K562 (cell line): ENCODE data around the gene CARD10. TPM values are rescaled to one million over a fixed set of nuclear protein-coding genes. Genes with fewer than 3 reads are reported as not detected.

ENCODE experiments used
- CBX8 ChIP-seq: fragments of 200-600 bp; sonication (generic); IDR thresholded peaks from 2 replicates; pipeline ENCODE4 v1.6.1; 2012; ENCODE audit warnings: borderline replicate concordance, mixed run types, low read depth, mild to moderate bottlenecking, moderate library complexity, mixed read lengths, low read length, control low read depth, inconsistent platforms; ENCODE audit not compliant: poor library complexity, severe bottlenecking; ENCODE audit errors: extremely low read depth
- GTF2A2 ChIP-seq: IDR thresholded peaks from 2 replicates; pipeline ENCODE4 v1.6.1; 2016; ENCODE audit warnings: mild to moderate bottlenecking, missing genetic modification characterization, missing compliant biosample characterization
- HOXB6 ChIP-seq: fragments of 250-450 bp; sonication (Bioruptor Pico); IDR thresholded peaks from 2 replicates; pipeline ENCODE4 v1.5.1; 2022; ENCODE audit warnings: mild to moderate bottlenecking, borderline replicate concordance
- KDM1A ChIP-seq, 2 experiments: fragments of 450-650 bp; IDR thresholded peaks; 2 replicates each; pipeline ENCODE4 v1.6.1; 2016; ENCODE audit warnings: mild to moderate bottlenecking in 2 of 2
- KLF1 ChIP-seq: fragments of 450-650 bp; IDR thresholded peaks from 2 replicates; pipeline ENCODE4 v1.6.1; 2016; ENCODE audit warnings: missing genetic modification characterization, missing compliant biosample characterization
- NRF1 ChIP-seq, 2 experiments: fragments of 450-650 bp; IDR thresholded peaks in 1 of 2; conservative IDR thresholded peaks in 1 of 2; 2 replicates each; pipeline ENCODE4 v1.6.1; 2014; ENCODE audit warnings: mild to moderate bottlenecking in 2 of 2
- PCBP2 ChIP-seq: fragments of 200-400 bp; formaldehyde crosslinking; IDR thresholded peaks from 2 replicates; pipeline ENCODE4 v1.6.1; 2018; ENCODE audit warnings: low read length, low read depth, mild to moderate bottlenecking, moderate library complexity; ENCODE audit not compliant: poor library complexity, severe bottlenecking
- RCOR1 ChIP-seq, 2 experiments: IDR thresholded peaks; 2 replicates each; pipeline ENCODE4 v1.6.1; 2012; ENCODE audit warnings: low read depth in 2 of 2, low read length in 2 of 2, borderline replicate concordance in 1 of 2, improper control_type of control experiment in 1 of 2
- SAP30 ChIP-seq: fragments of 200-600 bp; sonication (generic); IDR thresholded peaks from 2 replicates; pipeline ENCODE4 v1.6.1; 2012; ENCODE audit warnings: borderline replicate concordance, low read depth, mild to moderate bottlenecking, moderate library complexity, low read length, control low read depth, inconsistent platforms; ENCODE audit not compliant: insufficient read depth, poor library complexity, severe bottlenecking
- TAF15 ChIP-seq: fragments of 200-400 bp; formaldehyde crosslinking; IDR thresholded peaks from 2 replicates; pipeline ENCODE4 v1.6.1; 2017; ENCODE audit warnings: mild to moderate bottlenecking, low read depth, low read length, moderate library complexity
- THAP12 ChIP-seq: fragments of 250-450 bp; sonication (Bioruptor Pico); IDR thresholded peaks from 2 replicates; pipeline ENCODE4 v1.9.0; 2021; ENCODE audit warnings: mild to moderate bottlenecking, inconsistent platforms
- ZBTB9 ChIP-seq: fragments of 450-650 bp; formaldehyde crosslinking; IDR thresholded peaks from 2 replicates; pipeline ENCODE4 v1.4.0; 2020; ENCODE audit warnings: mild to moderate bottlenecking, moderate library complexity
- polyA plus RNA-seq, 8 experiments: library from polyadenylated mRNA; depleted of rRNA in 4 of 8; stranded (reverse) in 5 of 8; unstranded in 3 of 8; fragments of >200 nt; fragmentation: Nextera tagmentation in 2 of 8; fragmentation: Illumina TruSeq in 1 of 8; extraction: Ambion mirVana in 2 of 8; extraction: Trizol in 1 of 8; gene quantifications; 2 replicates each; pipeline versions ENCODE4 v1.2.1 to v1.2.3, GENCODE V29; 2011 to 2014; ENCODE audit warnings: inconsistent platforms in 1 of 8, missing spikeins in 1 of 8
- total RNA-seq, 7 experiments: library from RNA; depleted of rRNA in 6 of 7; stranded (reverse); fragments of >200 nt in 6 of 7; fragmentation: Illumina TruSeq in 2 of 7; extraction: Trizol in 2 of 7; gene quantifications; 2 replicates each; pipeline versions ENCODE4 v1.2.1 to v1.2.3, GENCODE V29; 2011 to 2021; ENCODE audit warnings: low replicate concordance in 1 of 7

CARD10 gene
- total and polyA plus RNA-seq, 9 of the 15 experiments (the other 6 are each of a cell fraction or from before 2014, with no cell fraction given), result 0.13 to 5.8 (median 1.6) TPM

- no peak for TF ChIP-seq TAF15
- TF ChIP-seq RCOR1 (IDR thresholded peaks at IDR 0.05; ENCODE audit: borderline replicate concordance in 1 of 2, low read depth in 2 of 2, low read length in 2 of 2), result peak in 1 of 2 experiments; percentile 53; a peak in 1 of 4 replicates
- TF ChIP-seq PCBP2, result no peak
- TF ChIP-seq KLF1, result no peak
- TF ChIP-seq KDM1A (IDR thresholded peaks at IDR 0.05), result peak; percentile 78 to 87; a peak in 3 of 4 replicates
- no peak for TF ChIP-seq SAP30
- TF ChIP-seq ZBTB9 (CRISPR knock-in tag), result no peak
- no peak for TF ChIP-seq NRF1 (conservative IDR thresholded peaks at IDR 0.05 in 1 of 2, IDR thresholded peaks at IDR 0.05 in 1 of 2)
- no peak for TF ChIP-seq THAP12
- TF ChIP-seq CBX8, result no peak
- TF ChIP-seq GTF2A2 (tag), result no peak
- TF ChIP-seq HOXB6 (CRISPR knock-in tag), result no peak
These were observed 26.5 kb downstream of the CARD10 start (continued) for GRCh38 chr22:37492428-37493344.
